HG02642 (cell line): Measurements from ENCODE around the gene CNIH1.
"Not testable (repeated sequence)": the region's sequence is repeated elsewhere in the genome, so short reads cannot be mapped to it uniquely, and the experiment has no call there.

ENCODE experiments used
- ATAC-seq: cut with Tn5 transposase; IDR thresholded peaks from one replicate; pipeline ENCODE4 v1.9.1; 2021; ENCODE audit warnings: mild to moderate bottlenecking; ENCODE audit not compliant: unreplicated experiment, poor library complexity

The CNIH1 gene

DNA sequence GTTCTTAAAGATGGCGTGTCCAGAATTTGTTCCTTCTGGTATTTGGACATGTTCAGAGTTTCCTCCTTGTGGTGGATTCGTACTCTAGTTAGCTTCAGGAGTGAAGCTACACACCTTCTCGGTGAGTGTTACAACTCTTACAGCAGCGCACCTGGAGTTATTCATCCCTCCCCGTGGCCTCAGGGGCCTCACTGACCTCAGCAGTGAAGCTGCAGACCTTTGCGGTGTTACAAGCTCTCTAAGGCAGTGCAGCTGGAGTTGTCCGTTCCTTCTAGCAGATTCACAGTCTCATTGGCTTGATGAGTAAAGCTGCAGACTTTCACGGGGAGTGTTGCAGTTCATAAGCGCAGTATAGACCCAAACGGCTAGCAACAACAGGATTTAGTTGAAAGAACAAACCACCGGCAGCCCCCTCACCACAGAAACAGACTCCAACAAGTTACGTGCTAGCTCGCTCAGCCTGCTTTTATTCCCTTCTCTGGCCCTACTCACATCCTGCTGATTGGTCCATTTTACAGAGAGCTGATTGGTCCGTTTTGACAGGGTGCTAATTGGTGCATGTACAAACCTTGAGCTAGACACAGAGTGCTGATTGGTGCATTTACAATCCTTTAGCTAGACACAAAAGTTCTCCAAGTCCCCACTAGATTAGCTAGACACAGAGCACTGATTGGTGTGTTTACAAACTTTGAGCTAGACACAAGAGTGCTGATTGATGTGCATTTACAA lies 48.9 kb downstream of the CNIH1 start:
- ATAC-seq, result no peak

- no peak for ATAC-seq
Measured at GRCh38 chr14:54387328-54387727, 53.8 kb downstream of the CNIH1 start.

DNA sequence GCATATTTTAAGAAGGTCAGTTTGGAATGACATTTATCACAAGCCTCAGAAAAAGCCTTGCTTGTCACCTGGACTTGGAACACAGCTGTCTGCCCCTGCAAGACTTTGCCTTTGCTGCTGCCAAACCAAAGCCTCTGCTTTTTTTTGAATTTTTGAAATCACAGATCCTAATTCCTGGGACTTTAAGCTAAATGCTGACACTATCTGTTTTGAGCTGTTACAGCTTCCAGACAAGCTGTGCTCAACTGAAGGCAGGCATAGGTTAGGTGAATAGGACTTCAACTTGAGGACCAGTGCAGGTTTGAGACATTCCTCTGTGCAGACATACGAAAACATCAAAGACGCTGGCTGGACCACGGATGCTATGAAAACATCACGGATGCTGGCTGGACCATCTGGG lies 55.6 kb downstream of the CNIH1 start:
- no peak for ATAC-seq

DNA sequence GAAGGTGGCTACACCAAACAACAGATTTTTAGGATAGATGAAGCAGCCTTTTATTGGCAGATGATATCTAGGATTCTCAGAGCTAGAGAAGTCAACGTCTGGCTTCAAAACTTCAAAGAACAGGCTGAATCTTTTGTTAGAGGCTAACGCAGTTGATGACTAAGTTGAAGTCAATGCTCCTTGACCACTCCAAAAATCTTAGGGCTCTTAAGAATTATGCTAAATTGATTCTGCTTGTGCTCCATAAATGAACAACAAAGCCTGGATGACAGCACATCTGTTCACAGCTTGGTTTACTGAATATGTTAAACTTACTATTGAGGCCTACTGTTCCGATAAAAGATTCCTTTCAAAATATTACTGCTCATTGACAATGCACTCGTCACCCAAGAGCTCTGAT lies 57.3 kb downstream of the CNIH1 start:
- no peak for ATAC-seq

DNA sequence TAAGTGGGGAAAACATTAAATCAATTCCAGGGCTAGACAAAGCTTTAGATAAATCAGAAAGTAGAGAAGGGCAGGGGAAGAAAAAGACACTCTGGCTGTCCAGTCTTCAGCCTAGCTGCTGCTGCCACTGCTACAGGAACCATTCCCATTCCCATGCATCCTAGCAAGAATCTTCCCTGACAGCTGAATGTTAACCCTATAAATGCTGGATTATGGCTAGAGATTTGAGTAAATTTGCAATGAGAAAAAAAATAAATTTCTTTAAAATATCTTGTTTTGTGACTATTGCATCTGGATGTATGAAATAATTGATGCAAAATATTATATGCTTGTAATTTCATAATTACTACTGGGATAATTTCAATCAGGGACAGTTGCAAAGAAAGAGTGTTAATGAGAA lies 59.4 kb downstream of the CNIH1 start:
- ATAC-seq, result no peak

GRCh38 chr14:54380558-54380957 lies 60.6 kb downstream of the CNIH1 start:
- ATAC-seq, result not testable (repeated sequence)

DNA sequence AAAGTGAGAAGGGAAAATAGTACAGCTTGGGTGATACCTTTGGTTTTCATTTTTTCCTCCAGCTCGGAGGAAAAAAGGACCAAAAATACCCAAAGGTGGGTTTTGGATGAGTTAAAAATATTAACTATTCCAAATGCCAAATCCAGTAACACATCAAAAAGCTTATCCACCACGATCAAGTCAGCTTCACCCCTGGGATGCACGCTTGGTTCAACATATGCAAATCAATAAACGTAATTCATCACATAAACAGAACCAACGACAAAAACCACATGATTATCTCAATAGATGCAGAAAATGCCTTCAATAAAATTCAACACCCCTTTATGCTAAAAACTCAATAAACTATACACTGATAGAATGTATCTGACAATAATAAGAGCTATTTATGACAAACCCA lies 62.3 kb downstream of the CNIH1 start:
- not testable (repeated sequence) for ATAC-seq

- ATAC-seq, result no peak
Measured at GRCh38 chr14:54377501-54377900, 63.7 kb downstream of the CNIH1 start.

- ATAC-seq, result no peak
Measured at GRCh38 chr14:54374117-54374884, 66.9 kb downstream of the CNIH1 start.
